Suprapubic skin (tissue), 4 donors: Measurements from ENCODE around the gene G2E3. TPM values are rescaled to one million over a fixed set of nuclear protein-coding genes. Genes with fewer than 3 reads are reported as not detected.

ENCODE experiments used
- DNase-seq, 2 donors: peaks; one replicate each; pipeline ENCODE4 v3.0.0-alpha.2; 2019; ENCODE audit warnings: low spot score in 2 of 2
- H3K27ac ChIP-seq: fragments of 200-600 bp; sonication (generic); one replicate; pipeline ENCODE4 v1.5.1; 2019
- H3K27me3 ChIP-seq: fragments of 200-600 bp; sonication (generic); one replicate; pipeline ENCODE4 v1.5.1; 2019
- H3K36me3 ChIP-seq: fragments of 200-600 bp; sonication (generic); one replicate; pipeline ENCODE4 v1.5.1; 2019
- H3K4me1 ChIP-seq: fragments of 200-600 bp; sonication (generic); one replicate; pipeline ENCODE4 v1.5.1; 2019
- H3K4me3 ChIP-seq: fragments of 200-600 bp; sonication (generic); one replicate; pipeline ENCODE4 v1.5.1; 2019; ENCODE audit warnings: mild to moderate bottlenecking
- H3K9me3 ChIP-seq: fragments of 200-600 bp; sonication (generic); one replicate; pipeline ENCODE4 v1.5.1; 2019
- EP300 ChIP-seq: sonication (generic); formaldehyde crosslinking; IDR thresholded peaks from one replicate; pipeline ENCODE4 v1.6.1; 2017; ENCODE audit warnings: antibody characterized with exemption
- POLR2A ChIP-seq, 2 donors: fragments of 450-650 bp; IDR thresholded peaks; one replicate each; pipeline ENCODE4 v1.6.1; 2017; ENCODE audit warnings: antibody characterized with exemption in 2 of 2, mild to moderate bottlenecking in 2 of 2, moderate library complexity in 2 of 2
- POLR2AphosphoS5 ChIP-seq, 3 donors: sonication (generic); formaldehyde crosslinking; IDR thresholded peaks; one replicate each; pipeline ENCODE4 v1.6.1; 2017; ENCODE audit warnings: antibody characterized with exemption in 3 of 3
- WGBS: methylation state at CpG from one replicate; pipeline ENCODE4 v1.1.5; 2018; 5-methylcytosine and 5-hydroxymethylcytosine counted together
- total RNA-seq, 4 donors: library from RNA; depleted of rRNA; stranded (reverse); fragments of >200 nt; gene quantifications; one replicate each; pipeline ENCODE4 v1.1.0, GENCODE V29; 2016
- TF ChIP-seq, protein P1 (sequence below), 2 donors: fragments of 200-600 bp in 1 of 2; fragments of 450-650 bp in 1 of 2; sonication (generic) in 1 of 2; IDR thresholded peaks; one replicate each; pipeline ENCODE4 v1.5.1; 2016 to 2019; ENCODE audit warnings: antibody characterized with exemption in 2 of 2, mild to moderate bottlenecking in 1 of 2, moderate library complexity in 1 of 2

Gene G2E3
- total RNA-seq, 4 donors from 2014 or later, result 7.3 to 13.9 (median 9.7) TPM

DNA sequence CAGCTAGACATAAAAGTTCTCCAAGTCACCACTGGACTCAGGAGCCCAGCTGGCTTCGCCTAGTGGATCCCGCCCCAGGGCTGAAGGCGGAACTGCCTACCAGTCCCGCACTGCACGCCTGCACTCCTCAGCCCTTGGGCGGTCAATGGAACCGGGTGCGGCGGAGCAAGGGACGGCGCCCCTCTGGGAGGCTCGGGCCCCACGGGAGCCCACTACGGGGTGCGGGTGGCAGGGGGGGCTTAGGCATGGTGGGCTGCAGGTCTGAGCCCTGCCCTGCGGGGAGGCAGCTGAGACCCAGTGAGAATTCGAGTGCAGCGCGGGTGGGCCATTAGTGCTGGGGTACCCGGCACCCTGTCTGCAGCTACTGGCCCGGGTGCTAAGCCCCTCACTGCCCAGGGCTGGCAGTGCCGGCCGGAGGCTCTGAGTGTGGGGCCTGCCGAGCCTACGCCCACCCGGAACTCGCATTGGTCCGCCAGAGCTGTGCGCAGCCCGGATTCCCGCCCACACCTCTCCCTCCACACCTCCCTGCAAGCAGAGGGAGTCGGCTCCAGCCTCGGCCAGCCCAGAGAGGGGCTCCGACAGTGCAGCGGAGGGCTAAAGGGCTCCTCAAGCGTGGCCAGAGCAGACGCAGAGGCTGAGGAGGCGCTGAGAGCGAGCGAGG lies 11.4 kb upstream of the G2E3 start:
- no peaks in the 10 kb centered on the region for H3K4me1 ChIP-seq
- no peaks in the 10 kb centered on the region for H3K9me3 ChIP-seq
- no peak for DNase-seq
- H3K4me3 ChIP-seq, result no peak overlapping the region
- TF ChIP-seq POLR2AphosphoS5 (IDR thresholded peaks at IDR 0.05) (no peak), EP300 (no peak), POLR2A (IDR thresholded peaks at IDR 0.05) (no peak)
- TF ChIP-seq, protein P1, sequence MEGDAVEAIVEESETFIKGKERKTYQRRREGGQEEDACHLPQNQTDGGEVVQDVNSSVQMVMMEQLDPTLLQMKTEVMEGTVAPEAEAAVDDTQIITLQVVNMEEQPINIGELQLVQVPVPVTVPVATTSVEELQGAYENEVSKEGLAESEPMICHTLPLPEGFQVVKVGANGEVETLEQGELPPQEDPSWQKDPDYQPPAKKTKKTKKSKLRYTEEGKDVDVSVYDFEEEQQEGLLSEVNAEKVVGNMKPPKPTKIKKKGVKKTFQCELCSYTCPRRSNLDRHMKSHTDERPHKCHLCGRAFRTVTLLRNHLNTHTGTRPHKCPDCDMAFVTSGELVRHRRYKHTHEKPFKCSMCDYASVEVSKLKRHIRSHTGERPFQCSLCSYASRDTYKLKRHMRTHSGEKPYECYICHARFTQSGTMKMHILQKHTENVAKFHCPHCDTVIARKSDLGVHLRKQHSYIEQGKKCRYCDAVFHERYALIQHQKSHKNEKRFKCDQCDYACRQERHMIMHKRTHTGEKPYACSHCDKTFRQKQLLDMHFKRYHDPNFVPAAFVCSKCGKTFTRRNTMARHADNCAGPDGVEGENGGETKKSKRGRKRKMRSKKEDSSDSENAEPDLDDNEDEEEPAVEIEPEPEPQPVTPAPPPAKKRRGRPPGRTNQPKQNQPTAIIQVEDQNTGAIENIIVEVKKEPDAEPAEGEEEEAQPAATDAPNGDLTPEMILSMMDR (IDR thresholded peaks at IDR 0.05), result no peak
- H3K36me3 ChIP-seq, result no peaks in the 10 kb centered on the region
- peaks cover 12% of the 10 kb centered on the region for H3K27me3 ChIP-seq
- 92% methylated on average over 15 of the region's 40 CpGs for WGBS
- no peak overlapping the region for H3K27ac ChIP-seq

DNA sequence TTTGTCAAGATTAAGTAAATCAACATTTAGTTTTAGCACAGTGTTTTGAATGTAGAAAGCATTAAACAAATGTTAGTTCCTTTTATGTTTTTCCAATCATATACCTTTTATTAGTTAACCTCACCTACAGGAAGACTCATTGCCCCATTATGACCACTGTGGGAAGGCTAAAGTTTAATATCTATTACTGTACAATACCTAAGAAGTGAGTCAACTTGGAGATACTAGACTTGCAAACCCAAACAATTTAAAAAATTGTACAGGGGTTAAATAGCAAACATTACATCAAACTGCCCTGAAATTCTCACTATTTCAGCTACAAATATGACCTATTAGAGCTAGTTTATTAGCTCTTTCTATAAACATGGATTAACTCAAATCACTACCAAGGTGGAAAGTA lies 8.6 kb upstream of the G2E3 start:
- Histone ChIP-seq H3K27ac (no peak overlapping the region), H3K9me3 (no peaks in the 10 kb centered on the region), H3K27me3 (peaks cover 12% of the 10 kb centered on the region), H3K4me1 (no peaks in the 10 kb centered on the region), H3K36me3 (no peaks in the 10 kb centered on the region), H3K4me3 (no peak overlapping the region)
- DNase-seq, result no peak
- TF ChIP-seq POLR2AphosphoS5 (IDR thresholded peaks at IDR 0.05) (no peak), POLR2A (IDR thresholded peaks at IDR 0.05) (no peak), EP300 (no peak)
- TF ChIP-seq, protein P1 (IDR thresholded peaks at IDR 0.05), result no peak

DNA sequence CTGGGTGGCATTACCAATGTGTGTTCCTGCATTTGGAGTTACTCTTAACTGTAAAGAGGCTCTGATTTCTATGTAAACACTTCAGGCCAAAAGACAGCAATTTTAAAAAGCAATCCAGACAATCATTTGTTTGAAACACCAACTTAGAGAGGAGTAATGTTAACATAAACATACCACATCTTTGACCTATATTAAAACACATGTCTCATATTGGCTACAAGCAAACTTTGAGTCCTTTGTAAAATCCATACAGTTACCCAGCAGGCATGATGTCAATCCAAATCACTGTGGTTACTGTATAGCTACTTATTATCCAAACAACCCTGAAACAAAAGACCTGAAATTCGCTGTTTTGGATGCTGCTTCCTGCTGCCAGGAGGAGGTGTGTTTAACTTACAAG lies 7.5 kb upstream of the G2E3 start:
- WGBS, result 38% methylated on average over 1 of the region's 1 CpG
- H3K9me3 ChIP-seq, result no peaks in the 10 kb centered on the region
- no peak for TF ChIP-seq POLR2AphosphoS5 (IDR thresholded peaks at IDR 0.05)
- TF ChIP-seq, protein P1 (IDR thresholded peaks at IDR 0.05), result no peak
- TF ChIP-seq EP300, result no peak
- no peak for TF ChIP-seq POLR2A (IDR thresholded peaks at IDR 0.05)
- no peak overlapping the region for H3K4me3 ChIP-seq
- no peaks in the 10 kb centered on the region for H3K4me1 ChIP-seq
- no peak overlapping the region for H3K27ac ChIP-seq
- no peak for DNase-seq
- no peaks in the 10 kb centered on the region for H3K36me3 ChIP-seq
- peaks cover 11% of the 10 kb centered on the region for H3K27me3 ChIP-seq

DNA sequence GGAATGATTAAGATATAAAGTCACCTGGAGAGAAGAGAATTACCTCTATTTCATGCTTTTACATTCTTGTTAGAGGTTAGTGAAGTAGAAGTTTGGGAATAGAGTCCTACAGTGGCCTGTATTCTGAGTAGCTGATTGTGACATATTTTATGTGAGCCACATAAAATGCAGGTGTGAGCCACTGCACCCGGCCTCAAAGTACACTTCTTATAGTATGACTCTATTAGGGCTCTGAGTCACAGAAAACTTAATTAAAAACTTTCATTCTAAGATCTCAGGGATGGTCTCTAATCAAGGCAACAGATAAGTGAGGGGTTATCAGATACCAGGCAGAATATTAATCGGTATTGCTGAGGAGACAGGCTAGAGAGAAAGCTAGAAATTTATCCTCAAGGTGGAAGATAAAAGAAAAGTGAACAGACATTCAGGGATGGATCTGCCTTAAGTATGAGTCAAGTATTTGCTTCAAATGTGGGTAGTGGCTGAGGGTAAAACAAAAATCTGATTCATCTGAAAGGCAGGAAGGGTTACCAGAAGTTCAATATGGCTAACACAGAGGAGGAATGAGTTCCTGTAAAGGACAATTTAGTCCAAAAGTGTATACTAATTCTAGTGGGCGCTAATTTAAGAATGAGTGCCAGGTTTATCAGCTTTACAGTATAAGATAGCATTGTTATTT lies 5.5 kb upstream of the G2E3 start:
- peaks cover 6% of the 10 kb centered on the region for H3K27me3 ChIP-seq
- WGBS, result 92% methylated on average over 3 of the region's 3 CpGs
- H3K36me3 ChIP-seq, result no peaks in the 10 kb centered on the region
- no peak overlapping the region for H3K27ac ChIP-seq
- TF ChIP-seq EP300 (no peak), POLR2A (IDR thresholded peaks at IDR 0.05) (no peak), POLR2AphosphoS5 (IDR thresholded peaks at IDR 0.05) (no peak)
- TF ChIP-seq, protein P1 (IDR thresholded peaks at IDR 0.05), result no peak
- DNase-seq, result no peak
- no peak overlapping the region for H3K4me3 ChIP-seq
- no peaks in the 10 kb centered on the region for H3K9me3 ChIP-seq
- H3K4me1 ChIP-seq, result peaks cover 4% of the 10 kb centered on the region

DNA sequence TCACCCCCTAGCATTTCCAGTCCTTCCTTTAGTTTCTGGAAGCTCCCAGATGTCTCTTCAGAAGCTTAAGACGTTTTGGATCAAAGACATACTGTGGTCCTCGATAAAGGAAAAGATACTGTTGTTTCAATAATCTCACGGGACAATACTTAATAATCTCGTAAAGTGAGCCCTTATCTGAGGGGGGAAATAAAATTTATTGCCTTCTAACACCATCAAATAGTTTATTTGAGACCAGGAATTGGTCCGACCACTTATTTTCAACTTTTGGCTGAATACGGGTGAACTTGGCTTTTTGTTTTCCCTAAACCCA lies 640 bp upstream of the G2E3 start:
- WGBS, result 31% methylated on average over 6 of the region's 6 CpGs
- TF ChIP-seq, protein P1 (IDR thresholded peaks at IDR 0.05), result no peak
- TF ChIP-seq EP300, result no peak
- no peak for TF ChIP-seq POLR2A (IDR thresholded peaks at IDR 0.05)
- no peak for TF ChIP-seq POLR2AphosphoS5 (IDR thresholded peaks at IDR 0.05)
- no peak for DNase-seq

More for the DNA sequence above, 640 bp upstream of the G2E3 start:
- Histone ChIP-seq H3K9me3 (no peaks in the 10 kb centered on the region), H3K4me1 (peaks cover 21% of the 10 kb centered on the region), H3K27me3 (no peaks in the 10 kb centered on the region), H3K36me3 (no peaks in the 10 kb centered on the region), H3K27ac (peak overlapping the region; percentile 74), H3K4me3 (peak overlapping the region; percentile 71)
